Osteoblast (primary cell): ENCODE results near the gene SCGB1C1. TPM values are rescaled to one million over a fixed set of nuclear protein-coding genes. Genes with fewer than 3 reads are reported as not detected.

Experiments used
- DNase-seq: peaks from one replicate; pipeline ENCODE4 v3.0.0; 2011; ENCODE audit warnings: low spot score, mixed read lengths; ENCODE audit not compliant: insufficient read length; ENCODE audit errors: missing footprints
- H2AFZ ChIP-seq: 2 replicates; pipeline ENCODE4 v1.6.0; 2011; ENCODE audit warnings: mild to moderate bottlenecking, low read length
- H3K27ac ChIP-seq: 2 replicates; pipeline ENCODE4 v1.5.1; 2011; ENCODE audit warnings: mild to moderate bottlenecking, low read depth, low read length, moderate library complexity
- H3K27me3 ChIP-seq: 2 replicates; pipeline ENCODE4 v1.6.0; 2012; ENCODE audit warnings: mild to moderate bottlenecking, control low read depth, inconsistent platforms, low read length, moderate library complexity; ENCODE audit not compliant: insufficient read depth
- H3K36me3 ChIP-seq: 2 replicates; pipeline ENCODE4 v1.5.1; 2011; ENCODE audit warnings: mild to moderate bottlenecking, low read length, control low read depth, moderate library complexity; ENCODE audit not compliant: insufficient read depth
- H3K4me1 ChIP-seq: 2 replicates; pipeline ENCODE4 v1.5.1; 2011; ENCODE audit warnings: mild to moderate bottlenecking, low read length, control low read depth, moderate library complexity; ENCODE audit not compliant: insufficient read depth
- H3K4me2 ChIP-seq: 2 replicates; pipeline ENCODE4 v1.6.0; 2011; ENCODE audit warnings: mild to moderate bottlenecking, low read length; ENCODE audit not compliant: insufficient read depth
- H3K4me3 ChIP-seq: fragments of 200-600 bp; sonication (generic); 3 replicates; pipeline ENCODE4 v1.5.1; 2012; ENCODE audit warnings: mild to moderate bottlenecking, low read length, inconsistent platforms; ENCODE audit not compliant: insufficient read depth
- H3K79me2 ChIP-seq: 2 replicates; pipeline ENCODE4 v1.6.0; 2012; ENCODE audit warnings: mild to moderate bottlenecking, low read length, control low read depth, inconsistent platforms; ENCODE audit not compliant: insufficient read depth
- H3K9me3 ChIP-seq: 2 replicates; pipeline ENCODE4 v1.5.1; 2011; ENCODE audit warnings: low read depth, low read length, control low read depth
- H4K20me1 ChIP-seq: 2 replicates; pipeline ENCODE4 v1.6.0; 2012; ENCODE audit warnings: mild to moderate bottlenecking, low read length, control low read depth; ENCODE audit not compliant: insufficient read depth
- total RNA-seq: library from RNA; depleted of rRNA; stranded (reverse); fragments of >200 nt; gene quantifications from 2 replicates; pipeline ENCODE4 v1.2.3, GENCODE V29; 2012
- TF ChIP-seq, protein P1 (sequence below): IDR thresholded peaks from 2 replicates; pipeline ENCODE4 v1.5.1; 2011; ENCODE audit warnings: mild to moderate bottlenecking, low read depth, low read length, moderate library complexity; ENCODE audit errors: extremely low read depth

Gene SCGB1C1
- total RNA-seq, 1 donor, result not detected

- H3K4me2 ChIP-seq, result no peak overlapping the region
- no peak overlapping the region for H2AFZ ChIP-seq
- TF ChIP-seq, protein P1, sequence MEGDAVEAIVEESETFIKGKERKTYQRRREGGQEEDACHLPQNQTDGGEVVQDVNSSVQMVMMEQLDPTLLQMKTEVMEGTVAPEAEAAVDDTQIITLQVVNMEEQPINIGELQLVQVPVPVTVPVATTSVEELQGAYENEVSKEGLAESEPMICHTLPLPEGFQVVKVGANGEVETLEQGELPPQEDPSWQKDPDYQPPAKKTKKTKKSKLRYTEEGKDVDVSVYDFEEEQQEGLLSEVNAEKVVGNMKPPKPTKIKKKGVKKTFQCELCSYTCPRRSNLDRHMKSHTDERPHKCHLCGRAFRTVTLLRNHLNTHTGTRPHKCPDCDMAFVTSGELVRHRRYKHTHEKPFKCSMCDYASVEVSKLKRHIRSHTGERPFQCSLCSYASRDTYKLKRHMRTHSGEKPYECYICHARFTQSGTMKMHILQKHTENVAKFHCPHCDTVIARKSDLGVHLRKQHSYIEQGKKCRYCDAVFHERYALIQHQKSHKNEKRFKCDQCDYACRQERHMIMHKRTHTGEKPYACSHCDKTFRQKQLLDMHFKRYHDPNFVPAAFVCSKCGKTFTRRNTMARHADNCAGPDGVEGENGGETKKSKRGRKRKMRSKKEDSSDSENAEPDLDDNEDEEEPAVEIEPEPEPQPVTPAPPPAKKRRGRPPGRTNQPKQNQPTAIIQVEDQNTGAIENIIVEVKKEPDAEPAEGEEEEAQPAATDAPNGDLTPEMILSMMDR, result no peak
- no peaks in the 10 kb centered on the region for H3K27me3 ChIP-seq
- peaks cover 29% of the 10 kb centered on the region for H4K20me1 ChIP-seq
- no peaks in the 10 kb centered on the region for H3K4me1 ChIP-seq
- peaks cover 17% of the 10 kb centered on the region for H3K79me2 ChIP-seq
- no peak overlapping the region for H3K4me3 ChIP-seq
- H3K9me3 ChIP-seq, result no peaks in the 10 kb centered on the region
- peak; percentile 84 for DNase-seq
- H3K36me3 ChIP-seq, result peaks cover 21% of the 10 kb centered on the region
- no peak overlapping the region for H3K27ac ChIP-seq
Observed at GRCh38 chr11:199004-199581, 6.2 kb downstream of the SCGB1C1 start.

- Histone ChIP-seq H3K27me3 (no peaks in the 10 kb centered on the region), H4K20me1 (peaks cover 36% of the 10 kb centered on the region), H3K36me3 (peaks cover 28% of the 10 kb centered on the region), H3K4me1 (no peaks in the 10 kb centered on the region), H3K4me3 (no peak overlapping the region), H3K79me2 (peaks cover 24% of the 10 kb centered on the region), H2AFZ (no peak overlapping the region), H3K9me3 (no peaks in the 10 kb centered on the region), H3K27ac (no peak overlapping the region), H3K4me2 (no peak overlapping the region)
- peak; percentile 94 for DNase-seq
- TF ChIP-seq, protein P1, result no peak
Observed at GRCh38 chr11:199782-200181, 6.9 kb downstream of the SCGB1C1 start.

- Histone ChIP-seq H2AFZ (no peak overlapping the region), H3K4me1 (peaks cover 1% of the 10 kb centered on the region), H3K27me3 (no peaks in the 10 kb centered on the region), H3K4me2 (no peak overlapping the region), H3K36me3 (peaks cover 33% of the 10 kb centered on the region), H3K27ac (no peak overlapping the region), H3K79me2 (peaks cover 30% of the 10 kb centered on the region), H3K4me3 (no peak overlapping the region), H4K20me1 (peaks cover 41% of the 10 kb centered on the region), H3K9me3 (no peaks in the 10 kb centered on the region)
- peak; percentile 62 for DNase-seq
- TF ChIP-seq, protein P1, result no peak
Observed at GRCh38 chr11:200224-201003, 7.5 kb downstream of the SCGB1C1 start.

DNA sequence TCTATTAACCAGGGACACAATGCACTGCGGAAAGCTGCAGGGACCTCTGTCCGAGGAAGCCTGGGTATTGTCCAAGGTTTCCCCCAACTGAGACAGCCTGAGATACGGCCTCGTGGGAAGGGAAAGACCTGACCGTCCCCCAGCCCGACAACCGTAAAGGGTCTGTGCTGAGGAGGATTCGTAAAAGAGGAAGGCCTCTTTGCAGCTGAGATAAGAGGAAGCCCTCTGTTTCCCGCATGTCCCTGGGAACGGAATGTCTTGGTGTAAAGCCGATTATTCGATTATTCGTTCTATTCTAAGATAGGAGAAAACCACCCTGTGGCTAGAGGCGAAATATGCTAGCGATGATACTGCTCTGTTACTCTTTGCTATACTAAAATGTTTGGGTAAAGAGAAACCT is 9.1 kb downstream of the SCGB1C1 start:
- Histone ChIP-seq H3K4me1 (peaks cover 12% of the 10 kb centered on the region), H3K4me3 (no peak overlapping the region), H4K20me1 (peaks cover 55% of the 10 kb centered on the region), H3K4me2 (no peak overlapping the region), H3K27ac (no peak overlapping the region), H3K36me3 (peaks cover 38% of the 10 kb centered on the region), H3K9me3 (no peaks in the 10 kb centered on the region), H2AFZ (no peak overlapping the region), H3K79me2 (peaks cover 46% of the 10 kb centered on the region), H3K27me3 (no peaks in the 10 kb centered on the region)
- DNase-seq, result no peak
- TF ChIP-seq, protein P1, result no peak
